ENCODE results near the gene P2RY6. TPM values are rescaled to one million over a fixed set of nuclear protein-coding genes. Genes with fewer than 3 reads are reported as not detected.
A peak's percentile ranks its signal among the peaks of the same experiment; 100 is the strongest.

The P2RY6 gene
- total and polyA plus RNA-seq, 7 donors: 1.2 to 5.5 (median 2.5) TPM; not detected in 1

GRCh38 chr11:73234471-73235181 is 37.5 kb upstream of the P2RY6 start:
- TF ChIP-seq EP300 (IDR thresholded peaks at IDR 0.05): no peak
- no peak for TF ChIP-seq POLR2A (IDR thresholded peaks at IDR 0.05)
- no peak for TF ChIP-seq CTCF (IDR thresholded peaks at IDR 0.05)
- no peak for TF ChIP-seq POLR2AphosphoS5 (IDR thresholded peaks at IDR 0.05)
- no peaks in the 10 kb centered on the region for H3K27me3 ChIP-seq
- H3K36me3 ChIP-seq: no peaks in the 10 kb centered on the region
- H3K27ac ChIP-seq: no peak overlapping the region
- intact Hi-C loops (cut with DNase I): no loop called here
- no peak overlapping the region for H3K4me3 ChIP-seq
- peaks cover 0 to 18% (median 7%) of the 10 kb centered on the region in 4 donors for H3K4me1 ChIP-seq
- DNase-seq: peak; percentile 45
- no peaks in the 10 kb centered on the region for H3K9me3 ChIP-seq
- WGBS, 2 donors: 95 to 96% methylated on average over 56 of the region's 56 CpGs

- no peak for TF ChIP-seq EP300 (IDR thresholded peaks at IDR 0.05)
- TF ChIP-seq POLR2A (IDR thresholded peaks at IDR 0.05): no peak
- TF ChIP-seq CTCF (IDR thresholded peaks at IDR 0.05): no peak
- no peak for TF ChIP-seq POLR2AphosphoS5 (IDR thresholded peaks at IDR 0.05)
- Histone ChIP-seq H3K27me3 (no peaks in the 10 kb centered on the region), H3K9me3 (no peaks in the 10 kb centered on the region), H3K4me1 (peaks cover 0 to 18% (median 7%) of the 10 kb centered on the region in 4 donors), H3K27ac (no peak overlapping the region), H3K36me3 (no peaks in the 10 kb centered on the region), H3K4me3 (no peak overlapping the region)
- 91 to 95% methylated on average over 8 of the region's 8 CpGs for WGBS, 2 donors
- intact Hi-C loops (cut with DNase I): no loop called here
- peak; percentile 29 for DNase-seq
Observed at GRCh38 chr11:73235236-73235786, 36.8 kb upstream of the P2RY6 start.

GRCh38 chr11:73236205-73236765 is 35.9 kb upstream of the P2RY6 start:
- Histone ChIP-seq H3K9me3 (no peaks in the 10 kb centered on the region), H3K27ac (no peak overlapping the region), H3K4me1 (peaks cover 0 to 18% (median 7%) of the 10 kb centered on the region in 4 donors), H3K27me3 (no peaks in the 10 kb centered on the region), H3K4me3 (no peak overlapping the region), H3K36me3 (no peaks in the 10 kb centered on the region)
- WGBS, 2 donors: 89 to 92% methylated on average over 4 of the region's 4 CpGs
- intact Hi-C loops (cut with DNase I): no loop called here
- no peak for TF ChIP-seq CTCF (IDR thresholded peaks at IDR 0.05)
- DNase-seq: peak; percentile 36

GRCh38 chr11:73236854-73237253 is 35.3 kb upstream of the P2RY6 start:
- no peak for TF ChIP-seq POLR2A (IDR thresholded peaks at IDR 0.05)
- TF ChIP-seq CTCF (IDR thresholded peaks at IDR 0.05): peak in 1 of 4 experiments; percentile 22
- no peak for TF ChIP-seq EP300 (IDR thresholded peaks at IDR 0.05)
- no peak for TF ChIP-seq POLR2AphosphoS5 (IDR thresholded peaks at IDR 0.05)
- H3K27ac ChIP-seq: no peak overlapping the region
- no peak overlapping the region for H3K4me3 ChIP-seq
- no peaks in the 10 kb centered on the region for H3K36me3 ChIP-seq
- no peaks in the 10 kb centered on the region for H3K27me3 ChIP-seq
- WGBS, 2 donors: 45 to 52% methylated on average over 6 of the region's 6 CpGs
- DNase-seq: no peak
- H3K4me1 ChIP-seq: peaks cover 0 to 18% (median 7%) of the 10 kb centered on the region in 4 donors
- H3K9me3 ChIP-seq: no peaks in the 10 kb centered on the region
- intact Hi-C loops (cut with DNase I): no loop called here
